ENCODE results near the gene NPR3.

The NPR3 gene

GRCh38 chr5:32814620-32815019 is 103.5 kb downstream of the NPR3 start:
- no peak for DNase-seq

GRCh38 chr5:32827981-32828380 is 116.9 kb downstream of the NPR3 start:
- no peak for DNase-seq

- DNase-seq: no peak
These were observed 117.4 kb downstream of the NPR3 start for GRCh38 chr5:32828492-32828891.

- no peak for DNase-seq
These were observed 120.5 kb downstream of the NPR3 start for GRCh38 chr5:32831624-32832023.

- no peak for DNase-seq
These were observed 122.0 kb downstream of the NPR3 start for GRCh38 chr5:32833127-32833526.

- DNase-seq: no peak
These were observed 122.5 kb downstream of the NPR3 start for GRCh38 chr5:32833663-32834062.

- no peak for DNase-seq
These were observed 123.1 kb downstream of the NPR3 start for GRCh38 chr5:32834251-32834650.

- no peak for DNase-seq
These were observed 125.1 kb downstream of the NPR3 start for GRCh38 chr5:32836176-32836575.

GRCh38 chr5:32837211-32837610 is 126.1 kb downstream of the NPR3 start:
- no peak for DNase-seq

GRCh38 chr5:32839106-32839505 is 128.0 kb downstream of the NPR3 start:
- no peak for DNase-seq

- no peak for DNase-seq
These were observed 129.5 kb downstream of the NPR3 start for GRCh38 chr5:32840606-32841005.

Measured in NCI-H146 (cell line).